SU-DHL-6 (cell line): ENCODE results near the gene HOPX.

Experiments
- CTCF ChIP-seq: fragments of 200-600 bp; sonication (generic); IDR thresholded peaks from one replicate; pipeline ENCODE4 v1.5.1; 2017; ENCODE audit warnings: antibody characterized with exemption, mild to moderate bottlenecking, low read length, moderate library complexity; ENCODE audit not compliant: insufficient read depth, poor library complexity, severe bottlenecking
- EZH2phosphoT487 ChIP-seq: fragments of 200-600 bp; sonication (generic), shearing (Covaris generic); conservative IDR thresholded peaks from 2 replicates; pipeline ENCODE4 v1.6.1; 2018; ENCODE audit warnings: mild to moderate bottlenecking, antibody characterized with exemption, low read length, moderate library complexity, mixed read lengths

GRCh38 chr4:56704089-56704871 lies 23.2 kb upstream of the HOPX start:
- TF ChIP-seq CTCF (no peak), EZH2phosphoT487 (no peak)
